ENCODE data around the gene ADGRE2.
A peak's percentile ranks its signal among the peaks of the same experiment; 100 is the strongest.
"Not testable (repeated sequence)": the region's sequence is repeated elsewhere in the genome, so short reads cannot be mapped to it uniquely, and the experiment has no call there.

The ADGRE2 gene

DNA sequence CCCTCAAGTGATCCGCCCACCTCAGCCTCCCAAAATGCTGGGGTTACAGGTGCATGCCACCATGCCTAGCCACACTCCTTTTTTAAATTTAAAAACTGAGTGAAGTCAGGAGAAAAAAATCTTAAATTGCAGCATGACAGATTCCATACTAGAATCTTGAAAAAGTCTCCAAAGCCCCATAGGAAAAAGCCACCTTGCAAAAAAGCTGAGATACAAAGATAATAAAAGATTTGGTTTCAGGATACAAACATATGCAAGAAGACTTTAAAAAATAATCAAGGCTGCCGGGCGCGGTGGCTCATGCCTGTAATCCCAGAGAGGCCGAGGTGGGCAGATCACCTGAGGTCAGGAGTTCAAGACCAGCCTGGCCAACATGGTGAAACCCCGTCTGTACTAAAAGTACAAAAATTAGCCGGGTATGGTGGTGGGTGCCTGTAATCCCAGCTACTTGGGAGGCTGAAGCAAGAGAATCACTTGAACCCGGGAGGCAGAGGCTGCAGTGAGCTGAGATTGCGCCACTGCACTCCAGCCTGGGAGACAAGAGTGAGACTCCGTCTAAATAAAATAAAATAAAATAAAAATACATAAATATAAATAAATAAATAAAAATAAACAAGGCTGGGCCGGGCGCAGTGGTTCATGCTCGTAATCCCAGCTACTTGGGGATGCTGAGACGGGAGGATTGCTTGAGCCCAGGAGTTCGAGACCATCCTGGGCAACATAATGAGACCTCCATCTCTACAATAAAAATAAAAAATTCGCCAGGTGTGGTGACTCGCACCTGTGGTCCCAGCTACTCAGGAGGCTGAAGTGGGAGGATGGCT lies 3.6 kb upstream of the ADGRE2 start:
- not testable (repeated sequence) for DNase-seq (ENCODE audit: extremely low spot score, insufficient read length, low read depth); FAIRE-seq

DNA sequence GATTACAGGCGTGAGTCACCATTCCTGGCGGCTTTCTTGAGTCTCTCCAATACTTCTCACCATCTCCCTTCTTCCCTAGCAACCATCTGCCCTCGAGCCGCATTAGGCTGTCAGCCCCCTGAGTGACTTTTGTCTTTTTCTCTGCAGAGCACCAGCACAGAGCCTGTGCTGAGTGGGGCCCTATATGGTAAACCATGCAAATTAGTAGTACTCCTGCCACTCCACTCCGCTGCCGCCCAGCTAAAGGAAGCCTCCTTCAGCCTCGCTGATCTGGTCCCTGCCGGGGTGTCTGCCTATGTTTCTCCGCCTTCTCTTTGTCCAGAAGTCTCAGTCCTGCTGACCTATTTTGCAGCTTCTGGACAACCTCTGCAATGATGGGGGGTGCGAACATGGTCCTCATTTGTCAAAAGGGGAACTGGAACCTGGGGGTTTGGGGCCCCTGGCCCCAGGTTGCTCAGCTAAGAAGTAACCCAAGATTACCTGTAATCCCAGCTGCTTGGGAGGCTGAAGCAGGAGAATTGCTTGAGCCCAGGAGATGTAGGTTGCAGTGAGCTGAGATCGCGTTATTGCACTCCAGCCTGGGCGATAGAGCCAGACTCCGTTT lies 2.4 kb upstream of the ADGRE2 start:
- DNase-seq (ENCODE audit: extremely low spot score, insufficient read length, low read depth), result not testable (repeated sequence)
- FAIRE-seq, result peak; percentile 54

DNA sequence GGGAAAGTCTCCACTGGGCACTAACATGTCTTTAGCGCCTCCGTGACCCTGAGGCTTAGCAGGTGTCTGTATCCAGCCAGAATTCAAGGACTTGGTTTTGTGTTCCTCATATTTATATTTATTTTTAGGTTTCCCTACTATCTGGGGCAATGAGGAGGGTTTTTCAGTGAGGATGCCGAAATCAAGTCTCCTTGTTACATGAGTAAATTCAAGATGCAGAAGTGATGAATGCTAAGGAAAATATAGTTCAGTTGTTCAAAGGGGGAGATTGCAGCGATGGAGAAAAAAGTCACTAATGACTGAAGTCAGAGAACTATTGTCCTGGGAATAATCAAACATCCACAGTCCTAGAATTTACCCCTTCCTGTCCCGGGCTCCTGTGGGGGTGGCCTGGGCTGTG lies 791 bp upstream of the ADGRE2 start:
- FAIRE-seq, result no peak
- DNase-seq (ENCODE audit: extremely low spot score, insufficient read length, low read depth), result no peak

DNA sequence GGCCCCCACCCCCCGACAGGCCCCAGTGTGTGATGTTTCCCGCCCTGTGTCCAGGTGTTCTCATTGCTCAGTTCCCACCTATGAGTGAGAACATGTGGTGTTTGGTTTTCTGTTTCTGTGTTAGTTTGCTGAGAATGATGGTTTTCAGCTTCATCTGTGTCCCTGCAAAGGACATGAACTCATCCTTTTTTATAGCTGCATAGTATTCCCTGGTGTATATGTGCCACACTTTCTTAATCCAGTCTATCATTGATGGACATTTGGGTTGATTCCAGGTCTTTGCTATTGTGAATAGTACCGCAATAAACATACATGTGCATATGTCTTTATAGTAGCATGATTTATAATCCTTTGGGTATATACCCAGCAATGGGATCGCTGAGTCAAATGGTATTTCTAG lies 715 bp downstream of the ADGRE2 start:
- not testable (repeated sequence) for FAIRE-seq; DNase-seq (ENCODE audit: extremely low spot score, insufficient read length, low read depth)

DNA sequence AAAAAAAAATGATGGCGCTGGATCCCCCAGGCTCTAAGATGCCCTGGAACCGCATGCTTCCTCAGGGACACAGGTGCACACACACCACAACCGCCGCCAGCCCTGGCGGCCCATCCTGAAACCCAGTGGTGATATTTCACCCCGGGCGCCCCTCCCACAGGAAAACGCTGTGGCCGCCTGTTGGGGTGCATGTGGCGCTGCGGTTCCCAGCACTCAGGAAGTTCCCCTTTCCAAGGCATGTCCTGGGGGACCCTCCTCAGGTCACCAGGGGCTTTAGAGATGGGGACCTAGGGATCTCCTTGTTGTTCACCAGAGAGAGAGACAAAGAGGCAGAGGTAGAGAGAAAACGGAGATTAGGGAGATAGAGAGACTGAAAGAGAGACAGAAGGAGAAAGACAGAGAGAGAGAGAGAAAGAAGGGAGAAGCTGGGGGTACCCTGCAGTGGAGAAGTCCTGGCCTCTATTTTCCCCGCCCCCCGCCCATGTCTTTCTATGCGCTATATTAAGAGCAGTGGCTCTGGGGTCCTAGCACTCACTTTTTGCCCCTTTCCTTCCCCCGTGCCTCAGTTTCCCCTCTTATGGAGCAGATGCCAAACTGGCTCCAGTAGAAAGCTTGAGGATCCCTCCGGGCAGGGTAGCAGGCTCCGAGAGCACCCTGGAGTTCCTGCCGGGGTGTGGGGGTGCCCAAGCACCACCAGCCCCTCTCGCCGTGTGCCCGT lies 2.3 kb downstream of the ADGRE2 start:
- DNase-seq (ENCODE audit: extremely low spot score, insufficient read length, low read depth), result no peak

DNA sequence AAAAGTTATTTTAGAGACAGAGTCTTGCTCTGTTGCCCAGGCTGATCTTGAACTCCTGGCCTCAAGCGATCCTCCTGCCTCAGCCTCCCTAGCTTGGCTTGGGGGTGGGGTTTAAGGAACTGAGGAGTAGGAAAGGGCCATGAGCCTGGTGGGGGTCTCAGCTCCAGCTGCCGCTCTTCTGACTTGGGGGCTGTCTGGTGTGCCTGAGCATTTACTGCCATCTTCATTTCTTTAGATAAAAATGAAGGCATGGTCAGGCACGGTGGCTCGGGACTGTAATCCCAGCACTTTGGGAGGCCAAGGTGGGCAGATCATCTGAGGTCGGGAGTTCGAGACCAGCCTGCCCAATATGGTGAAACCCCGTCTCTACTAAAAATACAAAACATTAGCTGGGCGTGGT lies 3.0 kb downstream of the ADGRE2 start:
- FAIRE-seq; DNase-seq (ENCODE audit: extremely low spot score, insufficient read length, low read depth): not testable (repeated sequence)

More for the DNA sequence above, 2.3 kb downstream of the ADGRE2 start:
- FAIRE-seq, result peak; percentile 59

DNA sequence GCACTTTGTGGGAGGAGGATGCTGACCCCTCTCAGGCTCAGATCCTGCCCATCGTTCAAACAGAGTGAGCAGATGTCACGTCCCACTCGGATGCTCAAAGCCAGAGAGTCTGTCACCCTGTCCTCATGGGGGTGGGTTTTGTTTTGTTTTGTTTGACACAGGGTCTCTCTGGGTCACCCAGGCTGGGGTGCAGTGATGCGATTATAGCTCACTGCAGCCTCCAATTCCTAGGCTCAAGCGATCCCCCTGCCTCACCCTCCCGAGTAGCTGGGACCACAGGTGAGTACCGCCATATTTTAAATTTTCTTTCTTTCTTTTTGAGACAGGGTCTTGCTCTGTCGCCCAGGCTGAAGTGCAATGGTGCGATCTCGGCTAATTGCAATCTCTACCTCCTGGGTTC lies 4.0 kb downstream of the ADGRE2 start:
- FAIRE-seq, result no peak
- no peak for DNase-seq (ENCODE audit: extremely low spot score, insufficient read length, low read depth)

DNA sequence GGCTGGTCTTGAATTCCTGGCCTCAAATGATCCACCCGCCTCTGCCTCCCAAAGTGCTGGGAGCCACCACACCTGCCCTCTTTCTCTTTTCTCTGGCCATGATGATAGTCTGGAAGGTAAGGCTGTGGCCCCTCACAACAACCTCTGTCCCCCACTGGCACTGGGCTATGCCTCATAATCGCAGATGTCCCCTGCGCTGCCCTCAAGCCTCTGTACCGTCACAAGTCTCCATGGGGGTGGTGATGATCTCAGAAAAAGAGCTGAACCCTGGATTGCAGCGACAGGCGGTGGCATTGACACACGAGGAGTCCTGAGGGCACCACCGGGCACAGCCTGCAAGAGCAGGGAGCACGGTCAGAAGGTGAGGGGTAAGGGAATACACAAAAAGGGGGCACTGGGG lies 4.6 kb downstream of the ADGRE2 start:
- DNase-seq (ENCODE audit: extremely low spot score, insufficient read length, low read depth); FAIRE-seq: not testable (repeated sequence)

DNA sequence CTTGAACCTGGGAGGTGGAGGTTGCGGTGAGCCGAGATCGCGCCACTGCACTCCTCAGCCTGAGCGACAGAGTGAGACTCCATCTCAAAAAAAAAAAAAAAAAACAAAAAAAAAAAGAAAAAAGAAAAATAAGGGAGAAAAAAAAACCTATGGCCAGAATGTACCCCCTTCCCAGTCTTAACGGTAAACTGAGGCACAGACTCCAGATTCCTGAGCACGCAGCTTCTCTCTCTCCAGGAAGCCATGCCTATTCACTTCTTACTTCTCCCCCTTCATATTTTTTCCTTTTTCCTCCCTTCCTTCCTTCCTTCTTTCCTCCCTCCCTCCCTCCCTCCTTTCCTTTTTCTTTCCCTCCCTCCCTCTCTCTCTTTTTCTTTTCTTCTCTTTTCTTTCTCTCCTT lies 5.4 kb downstream of the ADGRE2 start:
- FAIRE-seq, result no peak

DNA sequence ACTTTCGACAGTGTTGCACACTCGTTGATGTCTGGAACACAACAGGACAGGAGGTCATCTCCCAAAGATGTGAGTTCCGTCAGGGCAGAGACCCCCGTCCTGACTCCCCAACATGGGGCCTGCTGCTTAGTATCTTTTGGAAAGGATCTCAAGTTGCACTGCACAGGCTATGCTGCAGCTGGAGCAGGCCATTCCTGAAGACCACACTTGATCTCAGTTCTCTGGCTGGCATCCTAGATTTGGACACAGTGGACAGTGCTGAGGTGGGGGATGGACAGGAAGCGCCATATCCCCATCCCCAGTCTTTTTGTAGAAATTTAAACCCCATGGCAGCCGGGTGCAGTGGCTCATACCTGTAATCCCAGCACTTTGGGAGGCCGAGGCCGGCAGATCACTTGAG lies 5.9 kb downstream of the ADGRE2 start:
- DNase-seq (ENCODE audit: extremely low spot score, insufficient read length, low read depth) (no peak), FAIRE-seq (no peak)

More for the DNA sequence above, 5.4 kb downstream of the ADGRE2 start:
- no peak for DNase-seq (ENCODE audit: extremely low spot score, insufficient read length, low read depth)

DNA sequence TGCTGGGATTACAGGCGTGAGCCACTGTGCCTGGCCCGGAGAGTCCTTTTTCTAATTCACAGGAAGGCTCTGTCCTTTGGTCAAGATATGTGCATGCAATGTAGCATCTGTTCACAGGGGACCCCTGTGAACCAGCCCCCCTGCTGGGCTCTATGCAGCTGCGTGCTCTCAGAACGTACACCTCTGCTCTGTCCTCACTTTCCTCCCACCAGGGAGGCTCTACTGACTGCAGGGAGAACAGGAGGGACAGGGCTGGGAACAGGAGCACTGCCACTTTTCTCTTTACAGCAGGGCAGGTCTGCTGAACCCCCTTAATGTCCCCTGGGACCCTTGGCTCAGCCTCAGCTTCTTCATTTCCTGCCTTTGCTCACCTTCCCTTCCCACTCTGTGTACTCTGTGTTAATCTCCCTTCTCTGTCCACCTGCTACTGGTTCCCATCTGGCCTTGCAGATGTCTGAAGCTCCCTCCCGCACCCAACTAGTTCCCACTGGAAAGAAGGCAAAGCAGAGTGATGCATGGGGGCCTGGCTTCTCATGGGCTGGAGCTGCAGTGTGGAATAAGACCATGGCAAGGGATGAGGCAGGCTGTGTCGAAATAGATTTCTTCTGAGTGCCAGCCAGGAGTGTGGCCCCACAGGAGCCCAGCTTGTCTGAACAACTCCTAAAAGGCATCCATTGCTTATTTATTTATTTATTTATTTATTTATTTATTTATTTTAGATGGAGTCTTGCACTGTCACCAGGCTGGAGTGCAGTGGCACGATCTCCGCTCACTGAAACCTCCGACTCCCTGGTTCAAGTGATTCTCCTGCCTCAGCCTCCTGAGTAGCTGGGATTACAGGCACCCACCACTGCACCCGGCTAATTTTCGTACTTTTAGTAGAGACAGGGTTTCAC lies 7.2 kb downstream of the ADGRE2 start:
- DNase-seq (ENCODE audit: extremely low spot score, insufficient read length, low read depth), result no peak
- no peak for FAIRE-seq

DNA sequence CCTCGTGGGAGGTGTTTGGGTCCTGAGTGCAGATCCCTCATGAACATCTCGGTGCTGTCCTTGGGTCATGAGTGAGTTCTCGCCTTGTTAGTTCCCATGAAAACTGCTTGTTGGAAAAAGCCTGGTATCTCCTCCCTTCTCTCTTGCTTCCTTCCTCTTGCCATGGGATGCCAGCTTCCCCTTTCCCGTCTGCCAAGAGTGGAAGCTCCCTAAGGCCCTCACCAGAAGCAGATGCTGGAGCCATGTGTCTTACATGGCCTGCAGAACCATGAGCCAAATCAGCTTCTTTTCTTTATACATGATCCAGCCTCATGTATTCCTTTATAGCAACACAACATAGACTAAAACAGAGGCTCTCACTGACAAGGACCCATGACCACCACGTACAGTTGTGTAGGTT lies 8.2 kb downstream of the ADGRE2 start:
- DNase-seq (ENCODE audit: extremely low spot score, insufficient read length, low read depth) (no peak), FAIRE-seq (no peak)

DNA sequence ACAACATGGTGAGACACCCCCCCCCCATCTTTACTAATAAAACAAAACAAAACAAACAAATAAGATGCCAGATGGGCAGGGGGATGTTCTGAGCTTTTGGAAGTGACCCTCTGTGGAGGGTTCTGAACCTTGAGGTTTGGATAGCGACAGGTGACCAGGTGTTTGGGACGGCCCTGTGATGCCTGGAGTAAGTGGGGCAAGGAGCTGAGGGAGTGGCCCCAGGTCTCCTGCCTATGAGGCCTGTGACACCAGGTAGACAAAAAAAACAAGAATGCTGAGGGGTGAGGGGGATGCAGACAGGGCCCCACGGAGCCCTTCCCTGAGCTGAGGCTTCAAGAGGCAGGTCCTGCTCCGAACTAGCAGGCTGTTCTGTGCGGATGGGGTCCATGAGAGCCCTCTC lies 9.2 kb downstream of the ADGRE2 start:
- FAIRE-seq (no peak), DNase-seq (ENCODE audit: extremely low spot score, insufficient read length, low read depth) (no peak)

DNA sequence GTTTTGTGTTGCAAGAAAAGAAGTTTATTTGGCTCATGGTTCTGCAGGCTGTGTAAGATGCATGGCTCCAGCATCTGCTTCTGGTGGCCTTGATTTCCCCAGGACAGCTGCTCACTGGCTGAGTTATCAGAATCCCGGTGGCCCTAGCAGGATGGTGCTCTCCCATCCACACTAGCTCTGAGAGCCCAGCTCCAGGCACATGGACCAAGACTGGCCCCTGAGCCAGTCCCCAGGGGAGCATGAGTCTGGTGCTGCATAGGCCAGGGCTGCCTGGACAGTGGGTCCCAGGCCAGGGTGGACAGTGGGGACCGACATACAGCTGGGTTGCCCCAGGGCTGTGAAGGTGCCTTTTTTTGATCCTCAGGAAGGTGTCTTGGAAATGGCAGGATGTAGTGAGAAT lies 10.4 kb downstream of the ADGRE2 start:
- FAIRE-seq, result no peak
- no peak for DNase-seq (ENCODE audit: extremely low spot score, insufficient read length, low read depth)

DNA sequence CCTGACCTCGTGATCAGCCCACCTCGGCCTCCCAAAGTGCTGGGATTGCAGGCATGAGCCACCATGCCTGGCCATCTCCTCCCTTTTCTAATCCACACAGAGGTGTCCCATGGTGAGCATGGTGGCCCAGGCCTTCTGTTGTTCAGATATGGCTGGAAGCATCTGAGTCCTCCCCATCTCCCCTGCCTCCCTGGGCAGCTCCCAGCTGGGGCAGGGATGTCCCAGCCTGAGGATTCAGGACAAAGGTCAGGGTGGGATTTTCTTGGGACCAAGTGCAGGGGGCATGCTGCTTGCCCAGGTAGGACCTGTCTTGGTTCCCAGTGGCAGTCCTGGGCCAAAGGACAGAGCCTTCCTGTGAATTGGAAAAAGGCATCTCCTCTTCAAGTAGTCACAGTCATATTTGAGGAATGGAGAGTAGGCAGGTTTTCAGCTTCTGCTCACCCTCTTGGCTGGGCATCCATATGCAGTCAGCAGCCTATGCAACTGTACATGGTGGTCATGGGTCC lies 10.8 kb downstream of the ADGRE2 start:
- no peak for FAIRE-seq
- DNase-seq (ENCODE audit: extremely low spot score, insufficient read length, low read depth), result no peak

DNA sequence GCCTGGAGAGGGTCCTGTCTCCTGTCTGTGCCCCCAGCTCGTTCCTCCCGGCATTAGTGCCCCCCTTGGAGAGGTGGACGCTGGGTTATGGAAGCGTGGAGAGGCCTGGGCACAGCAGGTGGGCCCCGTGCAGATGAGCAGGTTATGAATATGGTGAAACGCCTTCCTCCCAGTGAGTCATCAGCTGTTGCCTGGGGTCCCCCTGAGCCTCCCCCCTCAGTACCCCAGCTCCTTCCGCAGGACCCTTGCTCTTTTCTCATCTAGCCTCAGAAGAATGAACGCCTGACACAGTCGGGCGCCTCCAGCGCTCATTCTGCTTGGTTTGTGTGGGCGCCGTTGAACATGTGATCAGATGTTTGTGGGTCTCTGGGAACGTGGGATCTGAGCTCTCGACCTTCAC lies 12.5 kb downstream of the ADGRE2 start:
- DNase-seq (ENCODE audit: extremely low spot score, insufficient read length, low read depth); FAIRE-seq: not testable (repeated sequence)

DNA sequence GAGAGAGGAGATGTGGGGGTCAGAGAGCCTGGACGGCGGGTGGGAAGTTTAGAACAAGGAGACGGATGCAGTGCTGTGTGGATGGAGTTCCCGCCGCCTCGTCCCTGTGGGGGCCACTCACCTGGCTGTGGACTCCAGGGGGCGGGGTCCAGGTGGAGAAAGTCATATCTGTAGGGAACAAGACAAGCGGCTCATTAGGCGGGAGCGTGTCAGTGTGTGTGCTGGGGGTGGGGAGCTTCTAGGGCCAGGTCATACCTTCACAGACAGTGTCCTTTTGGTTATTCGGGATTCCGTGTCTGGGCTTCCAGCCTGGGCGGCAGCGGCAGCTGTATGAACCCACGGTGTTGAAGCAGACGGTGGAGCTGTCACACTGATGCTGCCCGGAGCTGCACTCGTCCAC lies 13.0 kb downstream of the ADGRE2 start:
- FAIRE-seq; DNase-seq (ENCODE audit: extremely low spot score, insufficient read length, low read depth): not testable (repeated sequence)

DNA sequence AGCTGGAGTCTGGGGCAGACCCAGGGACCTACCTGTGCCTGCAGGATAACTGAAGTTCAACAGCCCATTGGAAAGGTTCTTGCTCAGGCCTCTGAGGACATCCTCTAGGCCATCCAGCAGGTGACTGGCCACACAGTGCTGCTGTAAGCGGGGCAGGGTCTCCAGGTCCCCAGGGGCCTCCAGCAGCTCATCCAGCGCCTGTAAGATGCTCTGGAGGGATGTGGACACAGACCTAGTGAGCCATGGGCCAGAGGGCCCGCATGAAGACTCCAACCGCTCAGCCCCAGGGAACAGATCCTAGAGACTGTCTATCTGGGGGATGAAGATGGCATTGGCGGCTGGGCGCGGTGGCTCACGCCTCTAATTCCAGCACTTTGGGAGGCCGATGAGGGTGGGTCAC lies 14.0 kb downstream of the ADGRE2 start:
- DNase-seq (ENCODE audit: extremely low spot score, insufficient read length, low read depth) (no peak), FAIRE-seq (no peak)

DNA sequence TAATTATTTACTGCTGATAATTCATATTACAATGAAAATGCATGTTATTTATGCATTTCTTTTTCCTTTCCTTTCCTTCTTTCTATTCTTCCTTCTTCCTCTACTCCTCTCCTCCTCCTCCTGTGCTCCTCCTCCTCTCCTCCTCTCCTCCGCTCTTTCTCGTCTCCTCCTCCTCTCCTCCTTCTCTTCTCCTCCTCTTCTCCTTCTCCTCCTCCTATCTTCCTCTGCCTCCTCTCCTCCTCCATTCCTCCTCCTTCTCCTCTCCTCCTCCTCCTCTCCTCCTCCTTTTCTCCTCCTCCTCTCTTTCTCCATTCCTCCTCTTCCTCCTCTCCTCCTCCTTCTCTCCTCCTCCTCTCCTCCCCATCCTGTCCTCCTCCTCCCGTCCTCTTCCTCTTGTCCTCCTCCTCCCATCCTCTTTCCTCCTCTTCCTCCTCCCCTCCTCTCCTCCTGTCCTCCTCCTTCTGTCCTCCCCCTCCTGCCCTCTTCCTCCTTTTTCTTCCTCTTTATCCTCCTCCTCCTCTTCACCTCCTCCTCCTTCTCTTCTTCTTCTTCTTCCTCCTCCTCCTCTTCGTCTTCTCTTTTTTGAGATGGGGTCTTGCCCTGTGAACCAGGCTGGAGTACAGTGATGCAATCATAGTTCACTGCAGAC lies 14.7 kb downstream of the ADGRE2 start:
- DNase-seq (ENCODE audit: extremely low spot score, insufficient read length, low read depth) (no peak), FAIRE-seq (no peak)

Data from GM18507 (cell line).